Mononuclear cell (primary cell): Measurements from ENCODE around the gene KLHL26. TPM values are rescaled to one million over a fixed set of nuclear protein-coding genes. Genes with fewer than 3 reads are reported as not detected.
A peak's percentile ranks its signal among the peaks of the same experiment; 100 is the strongest.
"Not testable (repeated sequence)": the region's sequence is repeated elsewhere in the genome, so short reads cannot be mapped to it uniquely, and the experiment has no call there.

Source experiments
- H3K27me3 ChIP-seq: 2 replicates; pipeline ENCODE4 v1.6.0; 2011; ENCODE audit warnings: low read length, control low read depth; ENCODE audit not compliant: insufficient read depth
- H3K4me1 ChIP-seq: 2 replicates; pipeline ENCODE4 v1.5.1; 2011; ENCODE audit warnings: mild to moderate bottlenecking, low read length, control low read depth; ENCODE audit not compliant: insufficient read depth
- H3K4me3 ChIP-seq: 2 replicates; pipeline ENCODE4 v1.5.1; 2011; ENCODE audit warnings: mild to moderate bottlenecking, low read length, moderate library complexity
- H3K9me3 ChIP-seq: 2 replicates; pipeline ENCODE4 v1.5.1; 2011; ENCODE audit warnings: low read depth, mild to moderate bottlenecking, control low read depth, low read length
- total RNA-seq: library from RNA; depleted of rRNA; stranded (reverse); fragments of >200 nt; gene quantifications from one replicate; pipeline ENCODE4 v1.2.3, GENCODE V29; 2012

The KLHL26 gene
- total RNA-seq, 1 donor = 8.0 TPM

DNA sequence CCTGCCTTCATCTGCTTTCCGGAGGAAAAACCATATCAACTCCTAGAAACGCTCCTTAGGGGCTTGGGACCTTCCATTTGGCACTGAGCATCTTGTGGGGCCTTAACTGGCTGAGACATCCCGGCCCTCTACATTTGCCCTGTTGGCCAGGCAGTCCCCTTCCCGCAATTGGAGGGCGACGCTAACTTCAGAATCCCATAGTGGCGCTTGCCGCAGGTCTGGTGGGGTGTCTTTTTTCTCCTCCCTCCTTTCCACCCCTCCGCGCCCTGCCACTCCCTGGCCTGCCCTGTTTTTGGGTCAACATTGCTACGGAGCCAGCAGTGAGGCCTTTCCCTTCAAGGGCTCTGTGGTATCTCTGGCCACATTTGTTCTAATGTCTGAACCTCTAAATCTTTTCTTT, 33.1 kb downstream of the KLHL26 start:
- H3K9me3 ChIP-seq = no peaks in the 10 kb centered on the region
- no peaks in the 10 kb centered on the region for H3K27me3 ChIP-seq
- no peak overlapping the region for H3K4me3 ChIP-seq
- no peaks in the 10 kb centered on the region for H3K4me1 ChIP-seq

DNA sequence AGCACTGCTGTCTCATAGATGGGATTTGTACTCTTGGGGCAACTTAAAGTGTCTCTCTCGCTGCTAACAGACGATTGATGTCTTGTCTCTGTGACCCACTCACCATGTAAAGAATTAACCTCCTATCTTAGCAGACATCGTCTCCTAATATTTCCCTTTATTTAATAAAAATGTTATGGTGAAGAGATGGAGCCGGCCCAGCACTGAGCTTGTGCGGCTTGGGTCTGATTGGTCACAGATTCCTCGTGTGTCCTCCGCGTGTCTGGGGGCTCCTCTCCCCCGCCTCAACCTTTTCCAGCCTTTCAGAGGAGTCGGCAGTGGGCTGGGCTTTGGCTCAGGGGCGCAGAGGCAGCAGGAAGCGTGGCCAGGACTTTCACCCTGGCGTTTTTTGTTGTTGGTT, 33.5 kb downstream of the KLHL26 start:
- Histone ChIP-seq H3K4me3 (no peak overlapping the region), H3K27me3 (no peaks in the 10 kb centered on the region), H3K4me1 (no peaks in the 10 kb centered on the region), H3K9me3 (no peaks in the 10 kb centered on the region)

DNA sequence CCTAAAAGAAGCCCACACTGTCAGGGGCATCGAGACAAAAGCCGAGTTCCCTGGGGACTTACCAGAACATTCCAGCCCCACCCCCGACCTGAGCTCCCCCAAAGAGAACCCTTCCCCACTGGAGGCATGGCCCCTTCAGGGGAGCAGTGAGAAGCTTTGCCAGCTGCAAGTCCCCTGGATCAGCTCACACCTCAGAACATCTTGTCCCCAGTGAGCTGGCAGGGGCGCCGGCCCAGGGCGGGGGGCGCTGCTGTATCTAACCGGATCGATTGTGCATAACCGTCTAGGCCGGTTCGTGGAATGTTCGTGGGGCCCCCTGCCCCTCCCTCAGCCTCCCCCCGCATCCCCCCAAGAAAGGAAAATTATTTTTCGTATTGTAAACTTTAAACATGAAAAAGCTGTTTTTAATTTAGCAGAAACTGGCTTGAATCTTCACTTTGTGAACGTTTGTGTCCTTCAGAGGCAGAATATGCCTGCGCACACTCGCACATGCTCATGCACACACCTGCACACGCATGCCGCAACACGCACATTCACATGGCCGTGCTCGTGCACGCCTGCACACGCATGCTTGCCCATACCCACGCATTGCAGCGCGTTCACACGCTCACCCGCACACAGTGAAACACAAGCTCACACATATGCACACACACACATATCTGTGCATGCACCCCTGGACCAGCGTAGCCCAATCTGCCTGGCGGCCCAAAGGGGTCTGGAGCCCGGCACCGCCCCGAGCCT, 34.6 kb downstream of the KLHL26 start:
- H3K27me3 ChIP-seq = no peaks in the 10 kb centered on the region
- no peak overlapping the region for H3K4me3 ChIP-seq
- H3K9me3 ChIP-seq = no peaks in the 10 kb centered on the region
- no peaks in the 10 kb centered on the region for H3K4me1 ChIP-seq

DNA sequence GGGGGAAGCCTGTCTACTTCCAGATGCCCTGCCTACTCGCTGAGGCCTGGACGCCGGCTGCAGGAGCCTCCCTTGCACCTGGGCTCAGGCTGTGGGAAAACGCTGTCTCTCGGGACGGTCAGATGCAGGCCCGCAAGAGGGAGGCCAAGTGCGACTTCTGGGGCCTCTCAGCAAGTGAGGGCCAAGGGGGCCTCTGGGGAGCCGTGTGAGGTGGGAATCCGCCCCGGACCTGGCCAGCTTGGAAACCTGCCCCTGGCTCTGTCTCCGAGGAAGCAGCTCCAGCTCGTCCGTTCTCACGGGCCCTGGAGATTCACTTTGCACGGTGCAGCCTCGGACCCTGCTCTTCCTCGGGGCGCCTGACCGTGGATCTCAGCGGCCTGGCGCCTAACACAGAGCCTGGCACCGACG, 35.2 kb downstream of the KLHL26 start:
- Histone ChIP-seq H3K4me3 (no peak overlapping the region), H3K4me1 (peaks cover under 1% of the 10 kb centered on the region), H3K9me3 (no peaks in the 10 kb centered on the region), H3K27me3 (no peaks in the 10 kb centered on the region)

DNA sequence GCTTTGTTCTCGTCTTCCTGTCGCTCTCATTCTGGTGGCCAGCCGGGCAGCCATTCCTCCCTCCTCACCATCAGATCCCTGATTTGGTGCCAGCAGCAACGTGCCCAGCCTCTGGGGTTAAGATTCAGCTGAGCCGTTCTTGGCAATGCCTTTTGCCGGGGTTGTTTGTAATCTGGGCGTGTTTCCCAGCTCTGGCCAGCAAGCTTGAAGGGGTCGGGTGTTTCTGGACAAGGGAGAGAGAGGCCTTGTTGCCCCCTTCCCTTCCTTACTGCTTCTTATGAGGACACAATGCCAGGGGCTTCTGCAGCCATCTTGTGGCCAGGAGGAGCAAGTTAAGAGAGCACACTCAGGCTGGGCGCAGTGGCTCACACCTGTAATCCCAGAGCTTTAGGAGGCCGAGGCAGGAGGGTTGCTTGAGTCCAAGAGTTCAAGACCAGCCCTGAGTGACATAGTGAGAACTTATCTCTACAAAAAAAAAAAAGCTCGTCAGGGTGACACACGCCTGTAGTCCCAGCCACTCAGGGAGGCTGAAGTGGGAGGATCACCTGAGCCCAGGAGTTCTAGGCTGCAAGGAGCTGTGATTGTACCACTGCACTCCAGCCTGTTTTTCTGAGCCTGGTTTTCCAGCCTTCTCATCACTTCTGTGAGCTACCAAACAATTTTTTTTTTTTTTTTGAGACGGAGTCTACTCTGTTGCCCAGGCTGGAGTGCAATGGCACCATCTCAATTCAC, 35.9 kb downstream of the KLHL26 start:
- Histone ChIP-seq H3K9me3 (no peaks in the 10 kb centered on the region), H3K27me3 (no peaks in the 10 kb centered on the region), H3K4me1 (peaks cover 8% of the 10 kb centered on the region), H3K4me3 (no peak overlapping the region)

DNA sequence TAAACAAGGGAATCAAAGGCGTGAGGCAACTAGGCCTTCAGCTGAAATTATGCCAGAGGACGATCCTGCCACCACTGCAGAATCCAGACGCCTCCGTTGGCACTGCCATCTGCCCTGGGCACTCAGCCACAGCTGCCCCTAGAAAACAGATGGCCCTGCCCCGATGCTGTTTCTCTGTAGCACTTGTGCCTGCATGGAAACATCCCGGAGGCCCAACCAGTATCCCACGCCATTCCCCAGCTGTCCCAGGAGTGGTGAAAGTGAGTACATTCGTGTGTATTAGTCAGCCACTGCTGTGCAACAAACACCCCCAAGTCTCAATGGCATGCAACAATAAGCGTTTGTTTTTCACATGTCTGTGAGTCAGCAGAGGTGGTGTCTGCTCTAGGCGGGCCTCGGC, 37.8 kb downstream of the KLHL26 start:
- H3K9me3 ChIP-seq = no peaks in the 10 kb centered on the region
- H3K27me3 ChIP-seq = no peaks in the 10 kb centered on the region
- no peak overlapping the region for H3K4me3 ChIP-seq
- H3K4me1 ChIP-seq = peaks cover 25% of the 10 kb centered on the region

DNA sequence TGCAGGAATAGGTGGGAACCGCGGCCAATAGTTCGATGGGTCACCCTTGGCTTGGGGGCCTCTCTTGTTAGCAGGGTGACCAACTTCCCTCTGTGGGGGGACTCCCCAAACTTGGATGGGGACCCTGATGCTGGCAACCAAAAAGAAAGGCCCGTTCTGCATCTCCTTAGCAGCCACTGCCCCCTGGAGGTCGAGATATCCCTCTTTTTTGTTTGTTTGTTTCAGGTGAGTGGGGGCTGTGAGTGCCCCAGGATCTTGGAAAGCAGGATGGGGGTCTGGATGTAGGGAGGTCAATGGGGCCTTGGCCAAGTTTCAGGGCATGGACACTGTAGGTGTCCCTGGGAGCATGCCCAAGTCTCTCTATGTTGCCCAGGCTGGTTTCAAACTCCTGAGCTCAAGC, 39.0 kb downstream of the KLHL26 start:
- Histone ChIP-seq H3K9me3 (no peaks in the 10 kb centered on the region), H3K4me3 (no peak overlapping the region), H3K27me3 (no peaks in the 10 kb centered on the region), H3K4me1 (peaks cover 25% of the 10 kb centered on the region)

DNA sequence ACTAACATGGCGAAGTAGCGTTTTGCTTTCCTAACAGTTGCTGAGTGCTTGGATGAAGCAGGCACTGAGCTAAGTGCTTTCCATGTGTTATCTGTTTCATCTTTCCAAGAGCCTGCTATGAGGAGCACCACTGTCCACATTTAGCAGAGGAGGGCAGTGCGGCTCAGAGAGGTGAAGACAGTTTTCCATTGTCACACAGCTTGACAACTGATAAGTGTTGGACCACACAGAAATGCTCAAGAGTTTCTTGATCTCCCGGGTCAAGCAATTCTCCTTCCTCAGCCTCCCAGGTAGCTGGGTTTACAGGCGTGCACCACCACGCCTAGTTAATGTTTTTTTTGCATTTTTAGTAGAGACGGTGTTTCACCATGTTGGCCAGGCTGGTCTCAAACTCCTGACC, 39.9 kb downstream of the KLHL26 start:
- H3K27me3 ChIP-seq = no peaks in the 10 kb centered on the region
- H3K9me3 ChIP-seq = no peaks in the 10 kb centered on the region
- no peak overlapping the region for H3K4me3 ChIP-seq
- H3K4me1 ChIP-seq = peaks cover 25% of the 10 kb centered on the region

DNA sequence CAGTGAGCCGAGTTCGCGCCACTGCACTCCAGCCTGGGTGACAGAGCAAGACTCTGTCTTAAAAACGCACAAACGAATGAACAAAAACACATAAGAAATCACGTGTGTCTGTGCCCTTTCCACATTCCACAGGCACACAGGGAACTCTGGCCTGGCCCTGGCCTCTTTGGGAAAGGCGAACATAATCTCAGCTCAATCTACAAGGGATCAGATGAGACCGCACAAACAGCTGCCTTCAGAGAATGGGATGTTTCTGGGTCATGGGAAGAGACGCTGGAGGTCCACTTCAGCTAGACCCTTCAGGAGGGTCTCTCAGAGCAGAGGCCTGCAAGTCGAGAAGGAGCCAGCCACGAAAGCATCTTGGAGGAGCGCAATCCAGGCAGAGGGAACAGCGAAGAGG, 40.3 kb downstream of the KLHL26 start:
- Histone ChIP-seq H3K9me3 (no peaks in the 10 kb centered on the region), H3K27me3 (no peaks in the 10 kb centered on the region), H3K4me1 (peaks cover 25% of the 10 kb centered on the region), H3K4me3 (no peak overlapping the region)

DNA sequence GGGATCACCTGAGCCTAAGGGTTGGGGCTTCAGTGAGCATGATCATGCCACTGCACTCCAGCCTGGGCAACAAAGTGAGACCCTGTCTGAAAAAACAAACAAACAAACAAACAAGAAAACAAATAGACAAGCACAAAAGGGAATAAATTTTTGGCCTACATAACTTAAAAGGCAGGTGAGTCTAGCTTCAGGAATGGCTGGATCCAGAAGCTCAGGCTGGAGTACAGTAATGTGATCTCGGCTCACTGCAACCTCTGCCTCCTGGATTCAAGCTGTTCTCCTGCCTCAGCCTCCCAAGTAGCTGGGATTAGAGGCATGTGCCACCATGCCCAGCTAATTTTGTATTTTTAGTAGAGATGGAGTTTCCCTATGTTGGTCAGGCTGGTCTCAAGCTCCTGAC, 43.3 kb downstream of the KLHL26 start:
- H3K9me3 ChIP-seq, H3K27me3 ChIP-seq, H3K4me3 ChIP-seq: not testable (repeated sequence)
- H3K4me1 ChIP-seq = peaks cover 45% of the 10 kb centered on the region

DNA sequence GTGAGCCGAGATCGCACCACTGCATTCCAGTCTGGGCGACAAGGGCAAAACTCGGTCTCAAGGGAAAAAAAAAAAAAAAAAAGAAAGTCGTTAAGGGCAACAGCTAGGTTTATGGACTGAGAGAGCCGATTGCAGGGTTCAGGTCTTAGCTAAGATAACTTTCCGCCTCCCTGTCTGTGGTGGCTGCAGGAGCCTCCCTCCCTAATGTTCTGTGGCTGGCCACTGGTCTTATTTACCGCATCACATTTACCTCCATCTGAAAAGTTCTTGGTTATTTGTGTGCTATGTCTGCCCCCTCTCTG, 45.9 kb downstream of the KLHL26 start:
- Histone ChIP-seq H3K9me3 (no peaks in the 10 kb centered on the region), H3K4me3 (peak overlapping the region; percentile 53), H3K4me1 (peaks cover 52% of the 10 kb centered on the region), H3K27me3 (no peaks in the 10 kb centered on the region)

DNA sequence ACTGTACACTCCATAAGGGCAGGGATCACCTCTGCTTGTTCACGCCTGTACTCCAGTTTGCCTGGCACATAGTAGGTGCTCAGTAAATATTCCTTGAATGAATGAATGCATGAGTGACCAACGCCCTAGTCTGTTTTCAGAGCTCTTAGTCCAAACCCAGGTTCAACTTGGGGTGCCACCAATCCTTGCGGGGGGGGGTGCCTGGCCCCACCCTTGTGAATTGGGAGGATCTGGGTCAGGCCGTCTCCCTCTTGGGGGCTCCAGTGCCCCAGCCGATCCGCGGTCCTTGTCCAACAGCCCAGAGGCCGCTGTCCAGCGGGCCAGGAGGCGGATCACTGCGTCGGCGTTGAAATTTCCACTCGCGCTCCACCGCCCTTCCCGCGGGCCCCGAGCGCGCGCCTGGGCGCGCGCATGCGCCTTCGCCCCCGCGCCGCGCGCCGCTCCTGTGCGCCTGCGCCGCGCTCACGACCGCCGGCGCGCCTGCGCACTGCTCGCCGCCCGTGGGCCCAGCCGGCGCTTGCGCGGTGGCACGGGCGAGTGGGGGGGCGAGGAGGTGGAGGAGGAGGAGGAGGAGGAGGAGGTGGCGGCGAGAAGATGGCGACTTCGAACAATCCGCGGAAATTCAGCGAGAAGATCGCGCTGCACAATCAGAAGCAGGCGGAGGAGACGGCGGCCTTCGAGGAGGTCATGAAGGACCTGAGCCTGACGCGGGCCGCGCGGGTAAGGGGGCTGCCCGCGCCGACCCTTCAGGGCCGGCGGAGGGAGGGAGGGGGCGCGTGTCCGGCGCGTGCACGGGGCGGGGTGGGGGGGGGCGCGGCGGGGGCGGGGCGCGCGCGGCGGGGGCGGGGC, 46.5 kb downstream of the KLHL26 start, which contains the start of gene CRTC1:
TSS of gene CRTC1 (plus strand) at position 572 of the 849 bp plus-strand sequence. CDS start at position 595, 23 bp downstream.
- peak within 1 kb of the TSS; percentile 53 for H3K4me3 ChIP-seq
- H3K27me3 ChIP-seq = no peaks in the 10 kb centered on the region
- H3K4me1 ChIP-seq = peaks cover 46% of the 10 kb centered on the region
- no peaks in the 10 kb centered on the region for H3K9me3 ChIP-seq

DNA sequence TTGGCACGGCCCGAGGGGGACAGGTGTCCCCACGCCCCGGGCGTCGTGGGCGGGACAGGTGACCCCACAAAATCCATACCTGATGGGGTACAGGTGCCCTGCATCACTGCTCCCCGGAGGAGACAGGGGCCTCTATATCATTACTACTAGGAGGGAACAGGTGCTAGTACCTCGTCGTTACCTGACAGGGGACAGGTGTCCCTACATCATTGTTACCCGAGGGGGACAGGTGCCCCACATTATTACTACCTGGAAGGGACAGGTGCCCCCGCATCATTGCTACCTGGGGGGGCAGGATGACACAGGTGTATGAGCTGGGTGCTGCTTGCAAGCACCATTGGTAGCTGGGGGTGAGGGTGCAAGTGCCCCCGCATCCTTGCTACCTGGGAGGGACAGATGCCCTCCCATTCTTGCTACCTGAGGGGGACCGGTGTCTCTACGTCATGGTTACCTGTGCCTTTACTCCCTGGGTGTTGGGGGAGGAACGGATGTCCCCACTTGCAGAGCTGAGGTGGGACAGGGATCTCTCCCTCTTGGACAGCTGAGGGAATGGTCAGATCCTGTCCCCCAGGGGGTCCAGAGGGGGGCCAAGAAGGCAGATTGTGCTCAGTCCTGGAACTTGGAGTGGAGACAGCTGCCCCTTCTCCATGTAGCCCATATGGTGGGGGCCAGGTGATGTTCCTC, 47.3 kb downstream of the KLHL26 start:
- Histone ChIP-seq H3K27me3 (no peaks in the 10 kb centered on the region), H3K9me3 (no peaks in the 10 kb centered on the region), H3K4me3 (peak overlapping the region; percentile 53), H3K4me1 (peaks cover 39% of the 10 kb centered on the region)

DNA sequence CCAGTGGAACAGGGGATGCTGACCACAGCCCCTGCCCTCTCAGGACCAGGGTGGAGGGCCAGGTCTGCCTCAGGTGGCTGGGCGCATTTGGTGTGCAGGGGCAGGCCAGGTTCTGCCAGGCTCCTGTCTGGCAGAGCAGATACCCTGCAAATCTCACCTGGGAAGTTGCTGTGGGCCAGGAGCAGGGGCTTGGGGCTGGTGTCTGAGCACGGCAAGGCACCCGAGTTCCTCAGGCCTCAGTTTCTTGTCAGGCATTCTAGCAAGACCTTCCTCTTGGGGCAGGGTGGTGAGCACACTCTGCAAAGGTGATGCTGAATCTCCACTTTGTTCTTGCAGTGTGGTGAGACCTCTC, 47.8 kb downstream of the KLHL26 start:
- no peak overlapping the region for H3K4me3 ChIP-seq

More for the DNA sequence above, 47.8 kb downstream of the KLHL26 start:
- Histone ChIP-seq H3K4me1 (peaks cover 34% of the 10 kb centered on the region), H3K27me3 (no peaks in the 10 kb centered on the region), H3K9me3 (no peaks in the 10 kb centered on the region)
